GM12872 (cell line): ENCODE results near the gene GDF10.

Experiments used
- TF ChIP-seq, protein P1 (sequence below): IDR thresholded peaks from 3 replicates; pipeline ENCODE4 v1.5.1; 2011; ENCODE audit warnings: low read depth, mild to moderate bottlenecking, low read length, moderate library complexity; ENCODE audit not compliant: insufficient read depth

The GDF10 gene

DNA sequence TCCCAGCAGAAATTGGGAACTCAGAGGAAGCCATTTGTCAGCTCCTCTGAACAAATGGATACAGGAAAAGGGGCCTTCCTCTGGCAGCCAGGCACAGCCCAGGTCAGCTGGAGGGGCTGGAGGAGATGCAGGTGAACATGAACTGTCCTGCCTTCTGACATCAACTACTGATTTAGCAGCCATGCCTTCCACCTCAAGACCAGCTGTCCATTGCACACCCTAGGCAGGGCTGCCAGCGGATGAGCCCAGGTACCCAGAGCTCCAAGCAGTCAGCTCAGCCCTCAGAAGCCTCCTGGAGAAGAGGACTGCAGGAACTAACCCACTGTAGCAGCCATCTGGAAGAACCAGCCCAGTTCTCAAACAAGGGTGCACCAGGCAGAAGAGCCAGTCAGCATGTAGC is 44.1 kb upstream of the GDF10 start:
- TF ChIP-seq, protein P1, sequence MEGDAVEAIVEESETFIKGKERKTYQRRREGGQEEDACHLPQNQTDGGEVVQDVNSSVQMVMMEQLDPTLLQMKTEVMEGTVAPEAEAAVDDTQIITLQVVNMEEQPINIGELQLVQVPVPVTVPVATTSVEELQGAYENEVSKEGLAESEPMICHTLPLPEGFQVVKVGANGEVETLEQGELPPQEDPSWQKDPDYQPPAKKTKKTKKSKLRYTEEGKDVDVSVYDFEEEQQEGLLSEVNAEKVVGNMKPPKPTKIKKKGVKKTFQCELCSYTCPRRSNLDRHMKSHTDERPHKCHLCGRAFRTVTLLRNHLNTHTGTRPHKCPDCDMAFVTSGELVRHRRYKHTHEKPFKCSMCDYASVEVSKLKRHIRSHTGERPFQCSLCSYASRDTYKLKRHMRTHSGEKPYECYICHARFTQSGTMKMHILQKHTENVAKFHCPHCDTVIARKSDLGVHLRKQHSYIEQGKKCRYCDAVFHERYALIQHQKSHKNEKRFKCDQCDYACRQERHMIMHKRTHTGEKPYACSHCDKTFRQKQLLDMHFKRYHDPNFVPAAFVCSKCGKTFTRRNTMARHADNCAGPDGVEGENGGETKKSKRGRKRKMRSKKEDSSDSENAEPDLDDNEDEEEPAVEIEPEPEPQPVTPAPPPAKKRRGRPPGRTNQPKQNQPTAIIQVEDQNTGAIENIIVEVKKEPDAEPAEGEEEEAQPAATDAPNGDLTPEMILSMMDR, result no peak

DNA sequence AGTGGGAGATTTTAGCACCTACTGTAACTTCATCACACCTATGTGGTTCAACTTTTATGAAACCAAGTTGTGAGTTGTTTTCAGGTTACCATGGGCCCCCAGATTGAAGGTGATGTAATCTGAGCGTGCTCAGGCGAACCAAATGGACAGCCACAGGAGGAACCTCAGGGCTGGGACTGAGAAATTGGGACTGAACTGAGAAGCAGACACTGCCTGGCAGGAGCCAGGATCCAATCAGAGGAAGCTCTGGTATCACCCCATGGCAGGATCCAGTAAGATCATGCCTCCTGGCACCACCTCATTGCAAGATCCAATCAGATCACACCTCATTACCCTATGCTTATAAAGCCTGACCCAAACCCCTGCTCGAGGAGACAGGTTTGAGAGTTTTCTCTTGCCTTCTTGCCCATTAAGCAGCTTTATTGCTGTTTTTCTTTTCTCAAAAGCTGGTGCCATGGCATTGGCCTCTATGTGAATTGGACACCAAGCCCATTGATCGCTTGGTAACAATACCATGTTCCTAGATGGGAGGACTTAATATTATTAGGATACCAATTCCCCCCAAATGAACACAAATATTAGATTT is 43.2 kb upstream of the GDF10 start:
- TF ChIP-seq, protein P1, result no peak

- TF ChIP-seq, protein P1, result no peak
Measured at GRCh38 chr10:47257396-47258120, 42.4 kb upstream of the GDF10 start.

- TF ChIP-seq, protein P1, result no peak
Measured at GRCh38 chr10:47258921-47259320, 41.1 kb upstream of the GDF10 start.

- TF ChIP-seq, protein P1, result no peak
Measured at GRCh38 chr10:47259466-47259865, 40.5 kb upstream of the GDF10 start.

- TF ChIP-seq, protein P1, result no peak
Measured at GRCh38 chr10:47260505-47261111, 39.4 kb upstream of the GDF10 start.

GRCh38 chr10:47261121-47261520 is 38.9 kb upstream of the GDF10 start:
- TF ChIP-seq, protein P1, result no peak
